H1 (cell line): ENCODE measurements around the gene IER5. TPM values are rescaled to one million over a fixed set of nuclear protein-coding genes. Genes with fewer than 3 reads are reported as not detected.

Experiments
- CTCF ChIA-PET: fragments of 300-600 bp; sonication (Branson Sonifier 250); formaldehyde crosslinking; loops from one replicate; lab custom pipeline; 2021; ENCODE audit not compliant: partially characterized antibody; lab: Charles Lee
- POLR2A ChIA-PET: fragments of 300-600 bp; sonication (Branson Sonifier 250); formaldehyde crosslinking; loops from one replicate; lab custom pipeline; 2021; ENCODE audit warnings: inconsistent platforms; ENCODE audit not compliant: partially characterized antibody; lab: Charles Lee
- DNase-seq, 2 experiments: peaks; one replicate each; pipeline versions ENCODE4 v3.0.0 to v3.0.0-alpha.2; 2010 to 2022; ENCODE audit warnings: low spot score in 2 of 2, low read depth in 1 of 2, mixed read lengths in 1 of 2
- FAIRE-seq: peaks from 2 replicates; lab custom pipeline; 2011; peaks lifted over from hg19 to GRCh38; lab: Jason Lieb, UNC
- H2AFZ ChIP-seq: 2 replicates; pipeline ENCODE4 v1.8.1; 2012; ENCODE audit warnings: low read length, inconsistent platforms
- H2AK5ac ChIP-seq: 2 replicates; pipeline ENCODE4 v1.6.1; 2013; ENCODE audit warnings: low read depth, low read length
- H2BK120ac ChIP-seq: replicated peaks from 2 replicates; pipeline ENCODE3; 2013; ENCODE audit warnings: low read depth, low read length, inconsistent platforms
- H2BK12ac ChIP-seq: 2 replicates; pipeline ENCODE4 v1.6.1; 2013; ENCODE audit warnings: low read depth, low read length
- H2BK15ac ChIP-seq: 2 replicates; pipeline ENCODE4 v1.6.1; 2013; ENCODE audit warnings: low read length
- H2BK20ac ChIP-seq: 2 replicates; pipeline ENCODE4 v1.6.1; 2013; ENCODE audit warnings: low read length
- H2BK5ac ChIP-seq: 2 replicates; pipeline ENCODE4 v1.6.1; 2013; ENCODE audit warnings: low read depth, low read length
- H3K14ac ChIP-seq: 2 replicates; pipeline ENCODE4 v1.6.1; 2013; ENCODE audit warnings: inconsistent platforms; ENCODE audit not compliant: insufficient read length
- H3K18ac ChIP-seq: 2 replicates; pipeline ENCODE4 v1.6.1; 2013; ENCODE audit warnings: low read length; ENCODE audit errors: extremely low read depth
- H3K23ac ChIP-seq: 2 replicates; pipeline ENCODE4 v1.6.1; 2013; ENCODE audit warnings: inconsistent platforms; ENCODE audit not compliant: insufficient read length
- H3K23me2 ChIP-seq: 2 replicates; pipeline ENCODE4 v1.6.1; 2013; ENCODE audit warnings: low read depth, low read length
- H3K27ac ChIP-seq: 2 replicates; pipeline ENCODE4 v1.6.1; 2011; ENCODE audit warnings: low read depth, low read length, inconsistent platforms
- H3K27me3 ChIP-seq, 4 experiments: replicated peaks in 1 of 4; 1 replicate in 1 of 4; 2 replicates in 3 of 4; pipeline versions ENCODE4 v1.6.1 to v1.8.1; 2011 to 2013; ENCODE audit warnings: low read length in 3 of 4, mild to moderate bottlenecking in 3 of 4, inconsistent platforms in 2 of 4, mixed read lengths in 2 of 4, moderate library complexity in 1 of 4; ENCODE audit not compliant: control insufficient read depth in 3 of 4, insufficient read depth in 3 of 4; ENCODE audit errors: extremely low read depth in 1 of 4
- H3K36me3 ChIP-seq, 4 experiments: 2 replicates each; pipeline versions ENCODE4 v1.6.1 to v1.8.1; 2011 to 2013; ENCODE audit warnings: mild to moderate bottlenecking in 4 of 4, low read length in 3 of 4, moderate library complexity in 2 of 4, control low read depth in 1 of 4, inconsistent platforms in 1 of 4; ENCODE audit not compliant: insufficient read depth in 4 of 4, control insufficient read depth in 2 of 4
- H3K4ac ChIP-seq: replicated peaks from 2 replicates; pipeline ENCODE3; 2013; ENCODE audit warnings: low read length, low read depth, mixed read lengths, inconsistent platforms; ENCODE audit not compliant: insufficient read length
- H3K4me1 ChIP-seq, 4 experiments: replicated peaks in 1 of 4; 1 replicate in 1 of 4; 2 replicates in 3 of 4; pipeline versions ENCODE4 v1.6.1 to v1.8.1; 2011 to 2013; ENCODE audit warnings: low read length in 3 of 4, inconsistent platforms in 2 of 4, mixed read lengths in 1 of 4; ENCODE audit not compliant: insufficient read depth in 4 of 4, control insufficient read depth in 3 of 4
- H3K4me2 ChIP-seq, 2 experiments: 2 replicates each; pipeline versions ENCODE4 v1.6.1 to v1.8.1; 2011 to 2013; ENCODE audit warnings: low read depth in 2 of 2, low read length in 2 of 2, control low read depth in 1 of 2, inconsistent platforms in 1 of 2, mild to moderate bottlenecking in 1 of 2; ENCODE audit not compliant: insufficient read depth in 1 of 2
- H3K4me3 ChIP-seq, 4 experiments: fragments of 200-600, 300-600 bp in 1 of 4; sonication (generic), shearing (Covaris generic), sonication (Bioruptor Twin) in 1 of 4; 2 replicates each; pipeline versions ENCODE4 v1.5.1 to v1.8.1; 2011 to 2016; ENCODE audit warnings: low read length in 4 of 4, low read depth in 3 of 4, control low read depth in 2 of 4, inconsistent platforms in 2 of 4, mild to moderate bottlenecking in 2 of 4, mixed read lengths in 1 of 4, moderate library complexity in 1 of 4; ENCODE audit not compliant: insufficient read depth in 2 of 4; ENCODE audit errors: extremely low read depth in 1 of 4
- H3K56ac ChIP-seq: replicated peaks from 2 replicates; pipeline ENCODE3; 2013; ENCODE audit warnings: low read depth, mild to moderate bottlenecking, mixed read lengths, low read length, inconsistent platforms; ENCODE audit not compliant: insufficient read length
- H3K79me1 ChIP-seq: 2 replicates; pipeline ENCODE4 v1.6.1; 2013; ENCODE audit warnings: low read depth, low read length, control low read depth
- H3K79me2 ChIP-seq, 2 experiments: 2 replicates each; pipeline versions ENCODE4 v1.6.1 to v1.8.1; 2012 to 2013; ENCODE audit warnings: low read length in 2 of 2, mild to moderate bottlenecking in 2 of 2, inconsistent platforms in 1 of 2; ENCODE audit not compliant: insufficient read depth in 2 of 2, control insufficient read depth in 1 of 2
- H3K9ac ChIP-seq, 4 experiments: replicated peaks in 1 of 4; 1 replicate in 1 of 4; 2 replicates in 3 of 4; pipeline versions ENCODE4 v1.6.1 to v1.8.1; 2011 to 2013; ENCODE audit warnings: low read depth in 3 of 4, low read length in 3 of 4, control low read depth in 2 of 4, mild to moderate bottlenecking in 2 of 4, moderate library complexity in 2 of 4, inconsistent platforms in 1 of 4; ENCODE audit errors: extremely low read depth in 1 of 4
- H3K9me3 ChIP-seq, 2 experiments: 2 replicates each; pipeline versions ENCODE4 v1.6.1 to v1.8.1; 2012 to 2013; ENCODE audit warnings: mild to moderate bottlenecking in 2 of 2, moderate library complexity in 2 of 2, control low read depth in 1 of 2, inconsistent platforms in 1 of 2, low read depth in 1 of 2, low read length in 1 of 2, mixed read lengths in 1 of 2; ENCODE audit not compliant: insufficient read depth in 2 of 2
- H4K20me1 ChIP-seq, 2 experiments: replicated peaks in 1 of 2; 2 replicates each; pipeline versions ENCODE3 to v1.8.1; 2011 to 2013; ENCODE audit warnings: inconsistent platforms in 2 of 2, low read length in 2 of 2, mild to moderate bottlenecking in 1 of 2; ENCODE audit not compliant: insufficient read depth in 2 of 2, control insufficient read depth in 1 of 2
- H4K5ac ChIP-seq: 2 replicates; pipeline ENCODE4 v1.6.1; 2013; ENCODE audit warnings: low read length, low read depth, mixed read lengths, inconsistent platforms; ENCODE audit not compliant: insufficient read length
- H4K8ac ChIP-seq: 2 replicates; pipeline ENCODE4 v1.8.0; 2013; ENCODE audit warnings: mild to moderate bottlenecking, moderate library complexity, low read length, inconsistent platforms; ENCODE audit not compliant: insufficient read depth; ENCODE audit errors: extremely low read depth
- H4K91ac ChIP-seq: replicated peaks from 2 replicates; pipeline ENCODE3; 2013; ENCODE audit warnings: low read length, mixed read lengths, inconsistent platforms; ENCODE audit not compliant: insufficient read length
- GABPA ChIP-seq: IDR thresholded peaks from 2 replicates; pipeline ENCODE4 v1.6.1; 2011; ENCODE audit warnings: mild to moderate bottlenecking, low read length, moderate library complexity, borderline replicate concordance; ENCODE audit not compliant: insufficient read depth
- MAFK ChIP-seq: IDR thresholded peaks from 2 replicates; pipeline ENCODE4 v1.6.1; 2012; ENCODE audit warnings: low read depth, mild to moderate bottlenecking, improper control_type of control experiment, low read length
- RBBP5 ChIP-seq: IDR thresholded peaks from 2 replicates; pipeline ENCODE4 v1.7.1; 2012; ENCODE audit warnings: low read depth, mild to moderate bottlenecking, inconsistent platforms, low read length, moderate library complexity, borderline replicate concordance
- SIN3A ChIP-seq, 2 experiments: IDR thresholded peaks in 1 of 2; conservative IDR thresholded peaks in 1 of 2; 2 replicates each; pipeline ENCODE4 v1.6.1; 2011 to 2012; ENCODE audit warnings: low read length in 2 of 2, improper control_type of control experiment in 1 of 2, low read depth in 1 of 2, mild to moderate bottlenecking in 1 of 2
- YY1 ChIP-seq: IDR thresholded peaks from 2 replicates; pipeline ENCODE4 v1.6.1; 2011; ENCODE audit warnings: low read depth, mild to moderate bottlenecking, low read length
- WGBS, 2 experiments: shearing (Covaris generic) in 1 of 2; methylation state at CpG; one replicate each; pipeline versions ENCODE4 v1.1.6 to v1.1.7; 2013 to 2015; ENCODE audit warnings: low lambda C conversion rate in 2 of 2, mixed read lengths in 2 of 2, inconsistent platforms in 1 of 2, low coverage in 1 of 2, missing lambda C conversion rate in 1 of 2; ENCODE audit not compliant: insufficient replicate concordance in 2 of 2, insufficient coverage in 1 of 2, insufficient read length in 1 of 2; ENCODE audit errors: extremely low coverage in 1 of 2, missing lambda C conversion rate in 1 of 2; 5-methylcytosine and 5-hydroxymethylcytosine counted together
- polyA plus RNA-seq, 7 experiments: library from polyadenylated mRNA; depleted of rRNA in 3 of 7; stranded (reverse) in 5 of 7; unstranded in 2 of 7; fragments of >200 nt in 5 of 7; fragments of 200-250 nt in 2 of 7; gene quantifications; 1 replicate in 5 of 7; 2 replicates in 1 of 7; 4 replicates in 1 of 7; pipeline versions ENCODE4 v1.2.1 to v1.2.3, GENCODE V29; 2011 to 2013; ENCODE audit warnings: missing spikeins in 2 of 7, mixed read lengths in 2 of 7
- total RNA-seq: library from RNA; stranded (reverse); fragmentation: NEBNext Ultra II Directional; extraction: Animal tissue kit (Norgen Biotek cat#: 25700); gene quantifications from 2 replicates; pipeline ENCODE4 v1.2.1, GENCODE V29; 2021

The IER5 gene
- total and polyA plus RNA-seq, 2 of the 8 experiments (the other 6 are each of a cell fraction or from before 2014, with no cell fraction given) = 3.5 to 7.7 TPM

DNA sequence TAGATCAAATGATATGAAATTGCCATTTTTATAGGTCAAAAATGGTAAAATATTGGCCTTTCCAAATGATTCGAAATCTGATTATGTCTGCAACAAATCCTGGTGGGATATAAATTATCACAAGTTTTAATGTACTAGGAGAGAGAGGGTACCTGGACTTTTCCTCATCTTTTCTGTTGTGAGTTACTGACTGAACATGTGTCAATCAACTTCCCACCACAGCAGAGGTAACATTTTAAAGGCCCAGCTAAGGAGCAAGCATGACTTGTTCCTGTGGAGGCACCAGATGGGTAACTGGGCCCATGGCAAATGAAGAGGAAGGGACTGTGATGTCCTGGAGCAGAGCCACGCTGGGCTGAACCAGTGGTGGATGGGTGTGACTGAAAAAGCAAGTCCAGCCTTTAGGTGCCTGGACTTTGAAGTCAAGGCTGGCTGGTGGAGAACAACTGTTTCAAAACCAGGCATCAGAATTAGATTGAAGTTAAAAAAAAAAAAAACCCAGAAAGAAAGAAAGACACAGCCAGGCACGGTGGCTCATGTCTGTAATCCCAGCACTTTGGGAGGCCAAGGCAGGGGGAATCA is 48.1 kb upstream of the IER5 start:
- no peak overlapping the region for H4K5ac ChIP-seq
- H3K4ac ChIP-seq = no peak overlapping the region
- H3K4me2 ChIP-seq = no peak overlapping the region
- H3K79me1 ChIP-seq = no peaks in the 10 kb centered on the region
- no peaks in the 10 kb centered on the region for H3K36me3 ChIP-seq
- H2BK15ac ChIP-seq = no peak overlapping the region
- H2AK5ac ChIP-seq = no peak overlapping the region
- no peak overlapping the region for H3K9ac ChIP-seq
- no peak overlapping the region for H3K23ac ChIP-seq
- 85% methylated on average over 3 of the region's 3 CpGs; no CpG with 5 or more reads in 1 of the 2 experiments for WGBS, 2 experiments
- no peaks in the 10 kb centered on the region for H3K79me2 ChIP-seq
- no peak overlapping the region for H4K8ac ChIP-seq
- 0 out of 4 replicates have a peak, but pooled peaks cover 0 to 3% of the 10 kb centered on the region in 2 experiments for H3K9me3 ChIP-seq
- H3K23me2 ChIP-seq = no peaks in the 10 kb centered on the region
- POLR2A ChIA-PET = interaction anchor here (1.3 to 3.3 kb wide), 2 partner anchors 18 to 50 kb away, joined by 5 to 16 read pairs; partner anchors contain the start of gene STX6
- no peak overlapping the region for H2BK5ac ChIP-seq
- H2AFZ ChIP-seq = no peak overlapping the region
- H2BK120ac ChIP-seq = no peak overlapping the region
- no peak for DNase-seq
- H2BK12ac ChIP-seq = peak overlapping the region; percentile 63; the same call in 1 of the 2 replicates
- peaks cover 0 to 4% (median 2%) of the 10 kb centered on the region in 4 experiments; a peak in 3 of 7 replicates for H3K4me1 ChIP-seq
- no peak overlapping the region for H3K18ac ChIP-seq
- H3K14ac ChIP-seq = no peak overlapping the region
- no peak for FAIRE-seq
- CTCF ChIA-PET = interaction anchor here (0.9 to 12.7 kb wide), 7 partner anchors 18 to 121 kb away, joined by 3 to 142 read pairs (median 3); partner anchors contain the start of gene STX6
- TF ChIP-seq RBBP5 = no peak
- no peak for TF ChIP-seq MAFK
- TF ChIP-seq SIN3A (conservative IDR thresholded peaks at IDR 0.05 in 1 of 2, IDR thresholded peaks at IDR 0.05 in 1 of 2; ENCODE audit: low read depth in 1 of 2, low read length in 2 of 2) = no peak
- no peak for TF ChIP-seq YY1
- no peak for TF ChIP-seq GABPA
- no peak overlapping the region for H3K56ac ChIP-seq
- H3K27ac ChIP-seq = no peak overlapping the region
- H3K4me3 ChIP-seq = no peak overlapping the region
- H2BK20ac ChIP-seq = no peak overlapping the region
- no peaks in the 10 kb centered on the region for H3K27me3 ChIP-seq
- H4K91ac ChIP-seq = no peak overlapping the region
- H4K20me1 ChIP-seq = no peaks in the 10 kb centered on the region
